ENCODE results near the gene KRT37.
A peak's percentile ranks its signal among the peaks of the same experiment; 100 is the strongest.

The KRT37 gene

DNA sequence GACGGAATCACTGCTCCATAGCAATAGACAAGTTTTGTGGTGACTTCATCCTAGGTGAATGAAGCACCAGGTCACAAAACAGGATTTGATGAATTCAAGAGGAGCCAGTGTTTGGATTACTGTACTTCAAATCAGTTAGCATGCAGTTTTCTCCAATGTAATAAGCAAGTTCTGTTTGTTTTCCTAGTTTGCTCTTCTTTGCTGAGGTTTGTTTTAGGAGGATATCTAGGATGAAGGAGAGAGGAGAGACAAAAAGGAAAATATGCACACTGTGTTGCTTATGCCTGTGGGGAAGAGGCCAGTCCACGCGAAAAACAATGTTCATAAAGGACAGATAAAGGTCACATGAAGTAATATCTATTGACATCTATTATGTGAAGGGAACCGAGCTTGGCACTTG, 9.0 kb downstream of the KRT37 start:
- peaks cover 0 to 14% of the 10 kb centered on the region in 2 experiments for H3K4me1 ChIP-seq (ENCODE audit: control insufficient read depth in 1 of 2, insufficient read depth in 2 of 2, low read length in 2 of 2)
- H3K79me2 ChIP-seq (ENCODE audit: control insufficient read depth, insufficient read depth, low read length, poor library complexity), result no peaks in the 10 kb centered on the region
- no peak overlapping the region for H4K12ac ChIP-seq (ENCODE audit: low read depth, low read length)
- H3K79me1 ChIP-seq (ENCODE audit: low read length), result no peaks in the 10 kb centered on the region
- no peak overlapping the region for H2BK5ac ChIP-seq (ENCODE audit: low read depth, low read length, poor library complexity)
- no peak overlapping the region for H3K27ac ChIP-seq (ENCODE audit: low read depth, low read length)
- peak in 1 of 2 donors; percentile 25 for DNase-seq
- H3K36me3 ChIP-seq (ENCODE audit: control insufficient read depth in 1 of 2, insufficient read depth in 2 of 2, low read length in 2 of 2), result no peaks in the 10 kb centered on the region
- H3K14ac ChIP-seq (ENCODE audit: low read length), result no peak overlapping the region
- H3K9ac ChIP-seq (ENCODE audit: low read length), result no peak overlapping the region
- H3K4ac ChIP-seq (ENCODE audit: low read depth, low read length), result no peak overlapping the region
- no peaks in the 10 kb centered on the region for H3K27me3 ChIP-seq (ENCODE audit: insufficient read depth, low read length)
- H2BK120ac ChIP-seq (ENCODE audit: insufficient read depth, low read length, poor library complexity), result no peak overlapping the region
- H4K91ac ChIP-seq (ENCODE audit: low read depth, low read length), result no peak overlapping the region
- peaks cover 5% of the 10 kb centered on the region for H3K9me3 ChIP-seq (ENCODE audit: insufficient read depth, low read depth, low read length)
- WGBS (ENCODE audit: extremely low coverage, insufficient coverage, insufficient read length), result no CpG with 5 or more reads among the region's 4 CpGs
- no peak overlapping the region for H3K4me3 ChIP-seq (ENCODE audit: low read depth, low read length)
- no peak overlapping the region for H3K4me2 ChIP-seq (ENCODE audit: low read length)
- no peak overlapping the region for H3K18ac ChIP-seq (ENCODE audit: low read length)
- H2BK12ac ChIP-seq (ENCODE audit: low read length), result no peak overlapping the region
- no peak overlapping the region for H4K8ac ChIP-seq (ENCODE audit: low read depth, low read length)
- no peak overlapping the region for H2AFZ ChIP-seq (ENCODE audit: insufficient read depth, low read length, poor library complexity)
- H3K23ac ChIP-seq (ENCODE audit: low read length), result no peak overlapping the region
- no peak overlapping the region for H2AK5ac ChIP-seq (ENCODE audit: low read length)

DNA sequence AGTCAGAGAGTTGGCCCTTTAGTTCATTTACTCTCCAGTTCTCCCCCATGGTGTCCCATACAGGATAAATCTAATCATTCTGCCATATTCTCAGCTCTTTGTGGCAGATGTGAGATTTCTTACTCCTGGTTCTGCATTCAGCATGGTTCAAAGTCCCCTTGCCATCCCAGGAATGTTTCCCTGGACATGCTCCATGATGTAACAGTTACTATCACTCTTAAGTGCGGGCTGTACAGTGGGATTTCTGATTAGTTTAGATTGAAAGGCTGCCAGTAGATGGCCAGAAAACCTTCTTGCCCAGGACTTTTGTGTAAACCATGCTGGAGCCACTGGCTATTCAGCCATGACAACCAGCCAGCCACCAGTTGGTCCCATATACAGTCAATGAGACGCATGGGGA, 10.4 kb downstream of the KRT37 start:
- Histone ChIP-seq H3K27ac (ENCODE audit: low read depth, low read length) (no peak overlapping the region), H3K27me3 (ENCODE audit: insufficient read depth, low read length) (no peaks in the 10 kb centered on the region), H2BK120ac (ENCODE audit: insufficient read depth, low read length, poor library complexity) (no peak overlapping the region), H4K91ac (ENCODE audit: low read depth, low read length) (no peak overlapping the region), H4K12ac (ENCODE audit: low read depth, low read length) (no peak overlapping the region), H3K79me1 (ENCODE audit: low read length) (no peaks in the 10 kb centered on the region), H2AK5ac (ENCODE audit: low read length) (no peak overlapping the region), H3K4me1 (ENCODE audit: control insufficient read depth in 1 of 2, insufficient read depth in 2 of 2, low read length in 2 of 2) (peaks cover 0 to 14% of the 10 kb centered on the region in 2 experiments), H2BK5ac (ENCODE audit: low read depth, low read length, poor library complexity) (no peak overlapping the region), H3K23ac (ENCODE audit: low read length) (no peak overlapping the region), H3K9ac (ENCODE audit: low read length) (no peak overlapping the region), H3K18ac (ENCODE audit: low read length) (no peak overlapping the region), H4K8ac (ENCODE audit: low read depth, low read length) (no peak overlapping the region), H3K4me2 (ENCODE audit: low read length) (no peak overlapping the region), H3K36me3 (ENCODE audit: control insufficient read depth in 1 of 2, insufficient read depth in 2 of 2, low read length in 2 of 2) (no peaks in the 10 kb centered on the region), H2AFZ (ENCODE audit: insufficient read depth, low read length, poor library complexity) (no peak overlapping the region), H2BK12ac (ENCODE audit: low read length) (no peak overlapping the region), H3K4ac (ENCODE audit: low read depth, low read length) (no peak overlapping the region), H3K79me2 (ENCODE audit: control insufficient read depth, insufficient read depth, low read length, poor library complexity) (no peaks in the 10 kb centered on the region), H3K14ac (ENCODE audit: low read length) (no peak overlapping the region), H3K4me3 (ENCODE audit: low read depth, low read length) (no peak overlapping the region), H3K9me3 (ENCODE audit: insufficient read depth, low read depth, low read length) (peaks cover 5% of the 10 kb centered on the region)
- DNase-seq, result peak in 1 of 2 donors; percentile 69
- no CpG with 5 or more reads among the region's 2 CpGs for WGBS (ENCODE audit: extremely low coverage, insufficient coverage, insufficient read length)

DNA sequence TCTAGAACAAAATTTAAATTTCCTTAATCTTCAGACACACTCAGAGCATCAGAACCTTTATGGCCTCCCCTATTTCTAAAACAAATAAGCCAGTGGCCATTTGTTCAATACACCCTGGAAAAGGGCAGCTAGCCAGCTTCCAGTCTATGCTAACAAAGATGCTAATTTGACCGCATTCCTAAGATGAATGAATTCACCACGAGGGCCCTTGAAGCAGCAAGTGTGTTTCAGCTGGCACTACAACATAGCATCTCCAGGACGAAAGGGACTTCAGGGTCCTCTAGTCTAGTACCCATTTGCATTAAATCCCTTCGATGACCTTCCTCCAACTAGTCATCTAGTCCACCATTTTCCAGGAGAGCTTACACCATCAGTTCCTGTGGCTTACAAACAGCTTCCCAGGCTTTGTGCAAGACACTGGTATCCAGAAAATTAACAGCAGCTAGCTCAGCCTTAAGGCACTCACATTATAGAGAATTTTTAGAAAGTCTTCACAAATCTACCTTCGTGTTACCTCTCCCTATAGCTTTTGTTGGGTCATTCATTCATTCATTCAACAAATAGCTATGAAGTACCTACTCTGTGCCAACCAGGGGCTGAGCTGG, 10.9 kb downstream of the KRT37 start:
- H4K91ac ChIP-seq (ENCODE audit: low read depth, low read length), result no peak overlapping the region
- H3K27ac ChIP-seq (ENCODE audit: low read depth, low read length), result no peak overlapping the region
- H4K8ac ChIP-seq (ENCODE audit: low read depth, low read length), result no peak overlapping the region
- no peak overlapping the region for H3K23ac ChIP-seq (ENCODE audit: low read length)
- no peak overlapping the region for H3K4me3 ChIP-seq (ENCODE audit: low read depth, low read length)
- no peak overlapping the region for H3K4ac ChIP-seq (ENCODE audit: low read depth, low read length)
- no peak overlapping the region for H3K4me2 ChIP-seq (ENCODE audit: low read length)
- no peak overlapping the region for H2AFZ ChIP-seq (ENCODE audit: insufficient read depth, low read length, poor library complexity)
- H2BK5ac ChIP-seq (ENCODE audit: low read depth, low read length, poor library complexity), result no peak overlapping the region
- H3K9me3 ChIP-seq (ENCODE audit: insufficient read depth, low read depth, low read length), result peaks cover 5% of the 10 kb centered on the region
- no peak overlapping the region for H3K14ac ChIP-seq (ENCODE audit: low read length)
- no peaks in the 10 kb centered on the region for H3K79me1 ChIP-seq (ENCODE audit: low read length)
- H2BK120ac ChIP-seq (ENCODE audit: insufficient read depth, low read length, poor library complexity), result no peak overlapping the region
- H3K36me3 ChIP-seq (ENCODE audit: control insufficient read depth in 1 of 2, insufficient read depth in 2 of 2, low read length in 2 of 2), result no peaks in the 10 kb centered on the region
- no CpG with 5 or more reads among the region's 5 CpGs for WGBS (ENCODE audit: extremely low coverage, insufficient coverage, insufficient read length)
- no peak overlapping the region for H3K18ac ChIP-seq (ENCODE audit: low read length)
- H2BK12ac ChIP-seq (ENCODE audit: low read length), result no peak overlapping the region
- H4K12ac ChIP-seq (ENCODE audit: low read depth, low read length), result no peak overlapping the region
- no peaks in the 10 kb centered on the region for H3K79me2 ChIP-seq (ENCODE audit: control insufficient read depth, insufficient read depth, low read length, poor library complexity)
- H3K27me3 ChIP-seq (ENCODE audit: insufficient read depth, low read length), result no peaks in the 10 kb centered on the region
- peaks cover 0 to 14% of the 10 kb centered on the region in 2 experiments for H3K4me1 ChIP-seq (ENCODE audit: control insufficient read depth in 1 of 2, insufficient read depth in 2 of 2, low read length in 2 of 2)
- no peak overlapping the region for H2AK5ac ChIP-seq (ENCODE audit: low read length)
- no peak overlapping the region for H3K9ac ChIP-seq (ENCODE audit: low read length)
- peak in 1 of 2 donors; percentile 57 for DNase-seq

DNA sequence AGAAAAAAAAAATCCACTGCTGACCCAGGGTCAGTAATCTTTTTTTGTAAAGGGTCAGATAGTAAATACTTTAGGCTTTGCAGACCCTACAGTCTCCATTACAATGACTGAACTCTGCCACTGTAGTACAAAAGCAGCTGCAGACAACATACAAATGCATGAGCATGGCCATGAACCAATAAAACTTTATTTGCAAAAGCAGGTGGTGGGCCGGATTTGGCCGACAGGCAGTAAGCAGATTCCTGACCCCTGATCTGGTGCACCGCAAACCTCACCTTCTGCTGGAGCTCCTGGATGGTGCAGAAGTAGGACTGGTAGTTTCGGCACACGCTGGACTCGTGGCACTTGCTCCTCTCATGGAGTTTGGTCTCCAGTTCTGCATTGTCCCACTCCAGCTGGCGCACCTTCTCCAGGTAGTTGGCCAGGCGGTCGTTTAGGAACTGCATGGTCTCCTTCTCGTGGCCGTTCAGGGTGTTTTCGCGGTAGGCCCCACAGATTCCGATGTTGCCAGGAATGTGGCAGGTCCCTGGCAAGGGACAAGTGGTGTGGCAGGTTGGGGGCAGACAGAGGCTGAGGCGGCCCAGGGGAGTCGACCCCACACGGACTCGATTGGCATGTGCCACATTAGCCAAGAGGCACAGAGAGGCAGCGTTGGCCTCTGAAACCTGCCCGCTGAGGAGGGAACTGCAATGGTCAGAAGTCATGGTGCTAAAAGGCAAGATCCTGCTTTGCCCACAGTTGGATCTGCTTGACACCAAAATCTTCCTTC, 13.1 kb downstream of the KRT37 start:
- Histone ChIP-seq H3K79me1 (ENCODE audit: low read length) (no peaks in the 10 kb centered on the region), H3K18ac (ENCODE audit: low read length) (no peak overlapping the region), H3K14ac (ENCODE audit: low read length) (no peak overlapping the region), H3K9ac (ENCODE audit: low read length) (no peak overlapping the region), H2BK5ac (ENCODE audit: low read depth, low read length, poor library complexity) (no peak overlapping the region), H2BK120ac (ENCODE audit: insufficient read depth, low read length, poor library complexity) (no peak overlapping the region), H3K4me2 (ENCODE audit: low read length) (no peak overlapping the region), H3K27ac (ENCODE audit: low read depth, low read length) (no peak overlapping the region), H3K27me3 (ENCODE audit: insufficient read depth, low read length) (no peaks in the 10 kb centered on the region), H4K91ac (ENCODE audit: low read depth, low read length) (no peak overlapping the region), H3K23ac (ENCODE audit: low read length) (peak overlapping the region; percentile 10), H2AFZ (ENCODE audit: insufficient read depth, low read length, poor library complexity) (no peak overlapping the region), H3K36me3 (ENCODE audit: control insufficient read depth in 1 of 2, insufficient read depth in 2 of 2, low read length in 2 of 2) (no peaks in the 10 kb centered on the region), H3K9me3 (ENCODE audit: insufficient read depth, low read depth, low read length) (peaks cover 5% of the 10 kb centered on the region), H2AK5ac (ENCODE audit: low read length) (no peak overlapping the region), H3K79me2 (ENCODE audit: control insufficient read depth, insufficient read depth, low read length, poor library complexity) (no peaks in the 10 kb centered on the region), H4K8ac (ENCODE audit: low read depth, low read length) (no peak overlapping the region), H4K12ac (ENCODE audit: low read depth, low read length) (no peak overlapping the region), H3K4me3 (ENCODE audit: low read depth, low read length) (no peak overlapping the region), H3K4ac (ENCODE audit: low read depth, low read length) (no peak overlapping the region), H2BK12ac (ENCODE audit: low read length) (no peak overlapping the region), H3K4me1 (ENCODE audit: control insufficient read depth in 1 of 2, insufficient read depth in 2 of 2, low read length in 2 of 2) (peaks cover 0 to 5% of the 10 kb centered on the region in 2 experiments)
- no CpG with 5 or more reads among the region's 20 CpGs for WGBS (ENCODE audit: extremely low coverage, insufficient coverage, insufficient read length)
- DNase-seq, result no peak

Measured in trophoblast cell (in vitro differentiated cells and primary cell).